Bronchial epithelial cell (primary cell): ENCODE data around the gene CLEC4M. TPM values are rescaled to one million over a fixed set of nuclear protein-coding genes. Genes with fewer than 3 reads are reported as not detected.

ENCODE experiments used
- DNase-seq: peaks from one replicate; pipeline ENCODE4 v3.0.0-alpha.2; 2010; ENCODE audit warnings: low read depth
- FAIRE-seq: peaks from 2 replicates; lab custom pipeline; 2011; peaks lifted over from hg19 to GRCh38; lab: Jason Lieb, UNC
- H3K27me3 ChIP-seq: 2 replicates; pipeline ENCODE4 v1.5.1; 2011; ENCODE audit warnings: low read length; ENCODE audit not compliant: control insufficient read depth, insufficient read depth
- H3K36me3 ChIP-seq: 2 replicates; pipeline ENCODE4 v1.5.1; 2011; ENCODE audit warnings: low read length; ENCODE audit not compliant: control insufficient read depth, insufficient read depth
- H3K4me3 ChIP-seq: 2 replicates; pipeline ENCODE4 v1.5.1; 2011; ENCODE audit warnings: mild to moderate bottlenecking, low read depth, low read length, control low read depth
- total RNA-seq: library from RNA; depleted of rRNA; stranded (reverse); fragments of >200 nt; gene quantifications from 2 replicates; pipeline ENCODE4 v1.2.1, GENCODE V29; 2014
- TF ChIP-seq, protein P1 (sequence below): IDR thresholded peaks from 2 replicates; pipeline ENCODE4 v1.5.1; 2011; ENCODE audit warnings: mild to moderate bottlenecking, moderate library complexity, low read length, control low read depth, inconsistent platforms; ENCODE audit not compliant: insufficient read depth, severe bottlenecking

Gene CLEC4M, protein sequence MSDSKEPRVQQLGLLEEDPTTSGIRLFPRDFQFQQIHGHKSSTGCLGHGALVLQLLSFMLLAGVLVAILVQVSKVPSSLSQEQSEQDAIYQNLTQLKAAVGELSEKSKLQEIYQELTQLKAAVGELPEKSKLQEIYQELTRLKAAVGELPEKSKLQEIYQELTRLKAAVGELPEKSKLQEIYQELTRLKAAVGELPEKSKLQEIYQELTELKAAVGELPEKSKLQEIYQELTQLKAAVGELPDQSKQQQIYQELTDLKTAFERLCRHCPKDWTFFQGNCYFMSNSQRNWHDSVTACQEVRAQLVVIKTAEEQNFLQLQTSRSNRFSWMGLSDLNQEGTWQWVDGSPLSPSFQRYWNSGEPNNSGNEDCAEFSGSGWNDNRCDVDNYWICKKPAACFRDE
- not detected in 2 replicates for total RNA-seq

DNA sequence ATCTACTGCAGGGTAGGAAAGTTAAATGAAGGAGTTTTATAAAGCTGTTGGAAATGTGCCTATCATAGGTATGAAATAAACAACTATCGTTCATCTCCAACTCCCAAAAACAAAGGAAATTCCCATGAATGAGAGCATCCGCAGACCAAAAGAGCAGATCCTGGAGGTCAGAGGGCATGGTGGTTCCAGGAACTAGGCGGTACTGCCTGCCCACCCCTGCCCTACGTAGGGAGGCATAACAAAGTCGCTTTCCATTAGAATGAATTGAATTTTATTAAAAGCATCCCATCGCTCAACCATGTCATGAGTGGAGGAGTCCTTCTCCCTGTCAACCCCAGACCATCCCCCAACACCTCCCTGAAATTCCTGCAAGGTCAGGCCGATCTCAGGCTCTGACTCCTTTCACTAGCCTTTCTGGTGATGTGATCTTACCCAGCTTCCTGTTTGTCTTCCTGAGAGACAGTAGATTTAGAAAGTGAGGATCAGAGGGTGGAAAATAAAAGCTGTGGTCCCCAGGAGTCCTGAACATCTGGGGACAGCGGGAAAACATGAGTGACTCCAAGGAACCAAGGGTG, at the start of gene CLEC4M:
Gene CLEC4M, plus strand, starts transcription at position 525 of the 575 bp plus-strand sequence. Its CDS starts 24 bp downstream, at position 549.
- Histone ChIP-seq H3K4me3 (no peak within 1 kb of the TSS), H3K36me3 (no peaks in the 10 kb centered on the region), H3K27me3 (no peaks in the 10 kb centered on the region)
- DNase-seq = no peak
- TF ChIP-seq, protein P1, sequence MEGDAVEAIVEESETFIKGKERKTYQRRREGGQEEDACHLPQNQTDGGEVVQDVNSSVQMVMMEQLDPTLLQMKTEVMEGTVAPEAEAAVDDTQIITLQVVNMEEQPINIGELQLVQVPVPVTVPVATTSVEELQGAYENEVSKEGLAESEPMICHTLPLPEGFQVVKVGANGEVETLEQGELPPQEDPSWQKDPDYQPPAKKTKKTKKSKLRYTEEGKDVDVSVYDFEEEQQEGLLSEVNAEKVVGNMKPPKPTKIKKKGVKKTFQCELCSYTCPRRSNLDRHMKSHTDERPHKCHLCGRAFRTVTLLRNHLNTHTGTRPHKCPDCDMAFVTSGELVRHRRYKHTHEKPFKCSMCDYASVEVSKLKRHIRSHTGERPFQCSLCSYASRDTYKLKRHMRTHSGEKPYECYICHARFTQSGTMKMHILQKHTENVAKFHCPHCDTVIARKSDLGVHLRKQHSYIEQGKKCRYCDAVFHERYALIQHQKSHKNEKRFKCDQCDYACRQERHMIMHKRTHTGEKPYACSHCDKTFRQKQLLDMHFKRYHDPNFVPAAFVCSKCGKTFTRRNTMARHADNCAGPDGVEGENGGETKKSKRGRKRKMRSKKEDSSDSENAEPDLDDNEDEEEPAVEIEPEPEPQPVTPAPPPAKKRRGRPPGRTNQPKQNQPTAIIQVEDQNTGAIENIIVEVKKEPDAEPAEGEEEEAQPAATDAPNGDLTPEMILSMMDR = no peak
- FAIRE-seq = no peak

DNA sequence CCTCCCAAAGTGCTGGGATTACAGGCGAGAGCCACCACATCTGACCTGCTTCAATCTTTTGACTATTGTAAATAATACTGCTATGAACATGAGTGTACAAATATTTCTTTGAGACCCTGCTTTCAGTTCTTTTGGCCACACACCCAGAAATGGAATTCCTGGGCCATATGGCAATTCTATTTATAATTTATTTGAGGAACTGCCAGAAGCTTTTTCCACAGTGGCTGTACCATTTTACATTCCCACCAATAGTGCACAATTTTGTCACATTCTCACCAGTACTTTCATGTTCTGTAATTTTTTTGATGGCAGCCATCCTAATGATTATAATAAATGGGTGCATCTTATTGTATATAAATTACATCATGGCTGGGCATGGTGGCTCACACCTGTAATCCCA, 47.4 kb upstream of the CLEC4M start:
- FAIRE-seq (no peak), DNase-seq (no peak)
- no peak overlapping the region for H3K4me3 ChIP-seq
- TF ChIP-seq, protein P1 = no peak
- no peaks in the 10 kb centered on the region for H3K27me3 ChIP-seq
- H3K36me3 ChIP-seq = no peaks in the 10 kb centered on the region

DNA sequence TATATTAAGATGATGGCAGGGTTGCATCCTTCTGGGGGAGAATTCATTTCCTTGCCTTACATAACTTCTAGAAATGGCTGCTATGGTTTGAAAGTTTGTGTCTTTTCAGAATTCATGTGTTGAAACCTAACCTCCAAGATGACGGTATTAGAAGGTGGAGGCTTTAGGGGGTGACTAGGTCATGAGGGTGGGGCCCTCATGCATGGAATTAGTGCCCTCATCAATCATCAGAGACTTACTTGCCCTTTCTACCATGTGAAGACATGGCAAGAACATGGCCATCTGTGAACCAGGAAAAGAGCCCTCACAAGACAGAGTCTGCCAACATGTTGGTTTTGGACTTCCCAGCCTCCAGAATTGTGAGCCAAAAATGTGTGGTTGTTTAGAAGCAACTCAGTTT, 46.3 kb upstream of the CLEC4M start:
- TF ChIP-seq, protein P1 = no peak
- FAIRE-seq (no peak), DNase-seq (no peak)
- no peaks in the 10 kb centered on the region for H3K27me3 ChIP-seq
- H3K36me3 ChIP-seq = no peaks in the 10 kb centered on the region
- no peak overlapping the region for H3K4me3 ChIP-seq

DNA sequence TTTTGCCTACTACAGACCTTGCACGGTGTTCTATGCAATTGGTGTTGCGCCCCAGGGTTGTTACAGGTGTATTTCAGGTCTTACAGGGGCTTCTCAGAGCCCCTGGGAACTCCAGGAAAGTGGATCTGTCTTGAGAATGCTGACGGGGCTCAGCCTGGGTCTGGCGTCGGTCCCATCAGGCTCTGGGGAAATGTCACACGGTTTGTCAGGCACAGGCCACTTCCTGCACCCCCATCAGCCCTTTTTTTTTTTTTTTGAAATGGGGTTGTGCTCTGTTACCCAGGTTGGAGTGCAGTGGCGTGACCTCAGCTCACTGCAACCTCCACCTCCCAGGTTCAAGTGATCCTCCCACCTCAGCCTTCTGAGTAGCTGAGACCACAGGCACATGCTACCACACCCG, 44.4 kb upstream of the CLEC4M start:
- DNase-seq = no peak
- Histone ChIP-seq H3K27me3 (no peaks in the 10 kb centered on the region), H3K4me3 (no peak overlapping the region), H3K36me3 (no peaks in the 10 kb centered on the region)
- TF ChIP-seq, protein P1 = no peak
- FAIRE-seq = no peak

DNA sequence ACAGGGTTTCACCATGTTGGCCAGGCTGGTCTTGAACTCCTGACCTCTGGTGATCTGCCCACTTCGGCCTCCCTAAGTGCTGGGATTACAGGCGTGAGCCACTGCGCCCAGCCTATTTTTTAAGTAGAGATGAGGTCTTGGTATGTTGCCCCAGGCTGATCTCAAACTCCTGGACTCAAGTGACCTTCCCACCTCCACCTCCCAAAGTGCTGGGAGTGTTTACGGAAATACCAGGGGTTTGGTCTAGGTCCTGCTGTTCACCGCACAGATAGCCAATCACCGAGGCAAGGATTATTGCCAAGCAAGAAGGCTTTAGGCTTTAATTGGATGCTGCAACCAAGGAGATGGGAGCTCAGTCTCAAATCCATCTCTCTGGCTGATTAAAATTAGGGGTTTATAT, 42.7 kb upstream of the CLEC4M start:
- DNase-seq = no peak
- no peak overlapping the region for H3K4me3 ChIP-seq
- no peaks in the 10 kb centered on the region for H3K36me3 ChIP-seq
- no peak for FAIRE-seq
- H3K27me3 ChIP-seq = no peaks in the 10 kb centered on the region
- TF ChIP-seq, protein P1 = no peak

DNA sequence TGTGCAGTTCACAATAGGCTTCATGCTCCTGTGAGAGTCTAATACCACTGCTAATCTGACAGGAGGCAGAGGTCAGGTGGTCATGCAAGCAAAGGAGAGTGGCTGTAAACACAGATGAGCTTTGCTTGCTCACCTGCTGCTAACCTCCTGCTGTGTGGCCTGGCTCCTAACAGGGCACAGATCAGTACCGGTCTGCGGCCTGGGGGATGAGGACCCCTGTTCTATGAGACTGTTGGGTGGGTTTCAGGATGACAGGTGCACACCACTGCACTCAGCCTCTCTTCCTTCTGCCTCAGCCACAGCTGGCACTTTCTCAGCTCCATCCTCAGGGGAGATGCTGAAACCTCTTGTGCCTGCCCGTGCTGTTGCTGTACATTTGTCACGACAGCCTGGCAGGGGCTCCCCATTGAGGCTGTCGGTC, 40.8 kb upstream of the CLEC4M start:
- Histone ChIP-seq H3K27me3 (no peaks in the 10 kb centered on the region), H3K36me3 (no peaks in the 10 kb centered on the region), H3K4me3 (no peak overlapping the region)
- FAIRE-seq (no peak), DNase-seq (no peak)
- TF ChIP-seq, protein P1 = no peak
